ENCODE data around the gene RIN3.

RIN3 gene

GRCh38 chr14:92577321-92577742, 63.8 kb downstream of the RIN3 start:
- peak; percentile 11 for TF ChIP-seq CTCF (IDR thresholded peaks at IDR 0.05; ENCODE audit: low read depth, low read length, missing control alignments)
- H3K4me3 ChIP-seq (ENCODE audit: low read depth, low read length): peak overlapping the region; percentile 25
- peak; percentile 82 for DNase-seq (ENCODE audit: low read depth)

- DNase-seq (ENCODE audit: low read depth): no peak
- no peak for TF ChIP-seq CTCF (IDR thresholded peaks at IDR 0.05; ENCODE audit: low read depth, low read length, missing control alignments)
- H3K4me3 ChIP-seq (ENCODE audit: low read depth, low read length): no peak overlapping the region
Observed at GRCh38 chr14:92578511-92578910, 64.9 kb downstream of the RIN3 start.

GRCh38 chr14:92579244-92579936, 65.8 kb downstream of the RIN3 start:
- DNase-seq (ENCODE audit: low read depth): no peak
- TF ChIP-seq CTCF (IDR thresholded peaks at IDR 0.05; ENCODE audit: low read depth, low read length, missing control alignments): no peak

GRCh38 chr14:92581206-92581605, 67.6 kb downstream of the RIN3 start:
- no peak for TF ChIP-seq CTCF (IDR thresholded peaks at IDR 0.05; ENCODE audit: low read depth, low read length, missing control alignments)
- H3K4me3 ChIP-seq (ENCODE audit: low read depth, low read length): no peak overlapping the region
- no peak for DNase-seq (ENCODE audit: low read depth)

More at GRCh38 chr14:92579244-92579936, 65.8 kb downstream of the RIN3 start:
- no peak overlapping the region for H3K4me3 ChIP-seq (ENCODE audit: low read depth, low read length)

- TF ChIP-seq CTCF (IDR thresholded peaks at IDR 0.05; ENCODE audit: low read depth, low read length, missing control alignments): no peak
- DNase-seq (ENCODE audit: low read depth): no peak
- H3K4me3 ChIP-seq (ENCODE audit: low read depth, low read length): no peak overlapping the region
Observed at GRCh38 chr14:92581966-92582566, 68.5 kb downstream of the RIN3 start.

- H3K4me3 ChIP-seq (ENCODE audit: low read depth, low read length): no peak overlapping the region
- no peak for TF ChIP-seq CTCF (IDR thresholded peaks at IDR 0.05; ENCODE audit: low read depth, low read length, missing control alignments)
- DNase-seq (ENCODE audit: low read depth): peak; percentile 76
Observed at GRCh38 chr14:92582706-92583452, 69.3 kb downstream of the RIN3 start.
